ENCODE results near the gene FFAR1. TPM values are rescaled to one million over a fixed set of nuclear protein-coding genes. Genes with fewer than 3 reads are reported as not detected.
"Not testable (repeated sequence)": the region's sequence is repeated elsewhere in the genome, so short reads cannot be mapped to it uniquely, and the experiment has no call there.

Gene FFAR1
- polyA plus RNA-seq, 3 donors from 2014 or later: not detected

- Mint-ChIP-seq H3K36me3 (no peaks in the 10 kb centered on the region), H3K27me3 (ENCODE audit: low read depth in 3 of 3) (peaks cover 0 to 6% (median 5%) of the 10 kb centered on the region in 3 donors), H3K4me1 (no peaks in the 10 kb centered on the region)
Observed at GRCh38 chr19:35365303-35365702, 17.6 kb downstream of the FFAR1 start.

GRCh38 chr19:35368378-35368777 lies 20.7 kb downstream of the FFAR1 start:
- peaks cover 0 to 5% (median 5%) of the 10 kb centered on the region in 3 donors for H3K27me3 Mint-ChIP-seq (ENCODE audit: low read depth in 3 of 3)
- H3K27ac Mint-ChIP-seq: no peak overlapping the region
- no peaks in the 10 kb centered on the region for H3K9me3 Mint-ChIP-seq
- no peaks in the 10 kb centered on the region for H3K4me1 Mint-ChIP-seq
- H3K36me3 Mint-ChIP-seq: no peaks in the 10 kb centered on the region
- H3K4me3 Mint-ChIP-seq: no peak overlapping the region
- DNase-seq: no peak

More at GRCh38 chr19:35365303-35365702, 17.6 kb downstream of the FFAR1 start:
- no peak overlapping the region for H3K27ac Mint-ChIP-seq
- no peak overlapping the region for H3K4me3 Mint-ChIP-seq
- no peaks in the 10 kb centered on the region for H3K9me3 Mint-ChIP-seq
- DNase-seq: no peak

DNA sequence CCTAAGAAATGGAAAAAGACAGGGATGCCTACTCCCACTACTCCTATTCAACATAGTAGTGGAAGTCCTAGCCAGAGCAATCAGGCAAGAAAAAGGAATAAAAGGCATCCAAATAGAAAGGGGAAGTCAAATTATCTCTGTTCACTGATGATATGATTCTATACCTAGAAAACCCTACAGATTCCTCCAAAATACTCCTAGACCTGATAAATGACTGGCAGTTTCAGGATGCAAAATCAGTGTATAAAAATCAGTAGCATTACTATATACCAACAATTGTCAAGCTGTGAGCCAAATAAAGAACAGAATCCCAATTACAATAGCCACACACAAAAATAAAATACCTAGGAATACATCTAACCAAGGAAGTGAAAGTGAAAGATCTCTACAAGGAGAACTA lies 21.8 kb downstream of the FFAR1 start:
- Mint-ChIP-seq H3K4me1 (no peaks in the 10 kb centered on the region), H3K36me3 (no peaks in the 10 kb centered on the region), H3K9me3 (no peaks in the 10 kb centered on the region), H3K4me3 (no peak overlapping the region), H3K27ac (no peak overlapping the region), H3K27me3 (ENCODE audit: low read depth in 3 of 3) (peaks cover 0 to 5% (median 5%) of the 10 kb centered on the region in 3 donors)
- no peak for DNase-seq

- Mint-ChIP-seq H3K4me3 (no peak within 1 kb of the TSS), H3K36me3 (no peaks in the 10 kb centered on the region), H3K9me3 (no peaks in the 10 kb centered on the region), H3K27me3 (ENCODE audit: low read depth in 3 of 3) (peaks cover 0 to 5% (median 4%) of the 10 kb centered on the region in 3 donors), H3K4me1 (no peaks in the 10 kb centered on the region), H3K27ac (no peak within 1 kb of the TSS)
- DNase-seq: no peak
Observed at GRCh38 chr19:35370722-35371121, 23.0 kb downstream of the FFAR1 start, which contains the start of gene GPR42. Gene GPR42 (plus strand): TSS chr19:35371068. CDS start chr19:35371360, 292 bp downstream.

DNA sequence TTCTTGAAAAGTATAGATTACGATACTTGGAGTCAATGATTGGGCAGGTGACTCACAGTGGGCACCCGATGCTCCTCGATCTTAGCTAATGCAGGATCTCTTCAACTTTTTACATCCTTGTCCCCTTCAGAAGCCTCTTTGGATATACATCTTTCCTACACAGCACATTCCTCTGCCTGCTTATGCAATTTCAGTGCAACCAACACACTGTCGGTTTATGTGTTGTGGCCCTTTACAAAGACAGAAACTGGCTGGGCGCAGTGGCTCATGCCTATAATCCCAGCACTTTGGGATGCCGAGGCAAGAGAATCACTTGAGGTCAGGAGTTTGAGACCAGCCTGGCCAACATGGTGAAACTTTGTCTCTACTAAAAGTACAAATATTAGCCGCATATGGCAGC lies 25.8 kb downstream of the FFAR1 start:
- Mint-ChIP-seq H3K27me3 (ENCODE audit: low read depth in 3 of 3) (peaks cover 0 to 3% (median 3%) of the 10 kb centered on the region in 3 donors), H3K36me3 (no peaks in the 10 kb centered on the region), H3K27ac (no peak overlapping the region), H3K9me3 (no peaks in the 10 kb centered on the region), H3K4me1 (no peaks in the 10 kb centered on the region), H3K4me3 (no peak overlapping the region)
- no peak for DNase-seq

- H3K4me3 Mint-ChIP-seq; H3K36me3 Mint-ChIP-seq; DNase-seq; H3K27me3 Mint-ChIP-seq (ENCODE audit: low read depth in 3 of 3); H3K4me1 Mint-ChIP-seq; H3K27ac Mint-ChIP-seq; H3K9me3 Mint-ChIP-seq: not testable (repeated sequence)
Observed at GRCh38 chr19:35374031-35374430, 26.3 kb downstream of the FFAR1 start.

DNA sequence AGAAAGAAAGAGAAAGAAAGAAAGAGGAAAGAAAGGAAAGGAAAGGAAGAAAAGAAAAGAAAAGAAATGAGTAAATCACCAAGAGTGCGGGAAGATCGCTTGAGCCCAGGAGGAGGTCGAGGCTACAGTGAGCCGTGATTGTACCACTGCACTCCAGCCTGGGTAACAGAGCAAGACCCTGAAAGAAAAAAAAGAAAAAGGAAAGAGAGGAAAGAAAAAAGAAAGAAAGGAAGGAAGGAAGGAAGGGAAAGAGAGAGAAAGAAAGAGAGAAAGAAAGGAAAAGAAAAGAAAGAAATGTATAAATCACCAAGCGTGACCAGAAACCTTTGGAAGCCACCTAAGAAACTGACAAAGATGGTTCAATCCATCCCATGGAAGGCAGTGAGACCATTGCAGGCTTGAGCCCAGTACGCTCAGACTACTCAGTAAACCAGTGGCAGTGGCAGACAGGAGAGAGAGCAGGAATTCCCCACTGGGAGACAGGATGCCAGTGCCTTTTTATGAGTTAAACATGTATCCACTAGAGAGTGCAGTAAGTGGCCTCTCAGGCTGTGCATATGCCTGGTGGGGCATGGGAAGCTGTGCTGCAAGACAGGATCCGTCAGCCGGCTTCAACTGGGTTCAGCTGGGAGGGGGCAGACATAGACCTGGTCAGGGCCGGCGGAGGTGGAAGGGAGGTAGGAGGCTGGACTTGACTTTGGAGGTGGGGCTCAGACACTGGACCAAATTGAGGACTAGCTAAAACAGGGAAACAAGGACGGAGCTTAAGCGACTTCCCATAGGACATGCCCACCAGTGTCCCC lies 28.0 kb downstream of the FFAR1 start:
- Mint-ChIP-seq H3K4me1 (no peaks in the 10 kb centered on the region), H3K27ac (no peak overlapping the region), H3K4me3 (no peak overlapping the region), H3K27me3 (ENCODE audit: low read depth in 3 of 3) (peaks cover 0 to 3% (median 0%) of the 10 kb centered on the region in 3 donors), H3K9me3 (no peaks in the 10 kb centered on the region), H3K36me3 (peaks cover 0 to 3% (median 0%) of the 10 kb centered on the region in 3 donors)
- DNase-seq: no peak

- H3K27ac Mint-ChIP-seq: no peak overlapping the region
Observed at GRCh38 chr19:35377656-35378055, 30.0 kb downstream of the FFAR1 start.

GRCh38 chr19:35378356-35378755 lies 30.7 kb downstream of the FFAR1 start:
- H3K36me3 Mint-ChIP-seq: peaks cover 0 to 3% (median 0%) of the 10 kb centered on the region in 3 donors

More at GRCh38 chr19:35377656-35378055, 30.0 kb downstream of the FFAR1 start:
- Mint-ChIP-seq H3K9me3 (no peaks in the 10 kb centered on the region), H3K36me3 (peaks cover 0 to 3% (median 0%) of the 10 kb centered on the region in 3 donors), H3K27me3 (ENCODE audit: low read depth in 3 of 3) (peaks cover 5 to 7% (median 6%) of the 10 kb centered on the region in 3 donors), H3K4me1 (no peaks in the 10 kb centered on the region), H3K4me3 (no peak overlapping the region)
- no peak for DNase-seq

DNA sequence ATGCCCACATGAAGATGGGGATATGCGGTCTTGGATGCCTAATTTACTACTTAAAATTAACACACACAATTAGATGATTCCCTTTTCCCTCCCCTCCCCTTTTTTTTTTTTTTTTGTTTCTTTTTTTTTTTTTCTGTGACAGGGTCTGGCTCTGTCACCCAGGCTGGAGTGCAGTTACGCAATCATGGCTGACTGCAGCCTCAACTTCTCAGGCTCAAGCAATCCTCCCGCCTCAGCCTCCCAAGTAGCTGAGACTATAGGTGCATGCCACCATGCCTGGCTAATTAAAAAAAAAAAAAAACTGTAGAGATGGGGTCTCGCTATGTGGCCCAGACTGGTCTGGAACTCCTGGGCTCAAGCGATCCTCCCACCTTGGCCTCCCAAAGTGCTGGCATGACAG lies 31.8 kb downstream of the FFAR1 start:
- not testable (repeated sequence) for H3K4me1 Mint-ChIP-seq; H3K36me3 Mint-ChIP-seq; H3K27me3 Mint-ChIP-seq (ENCODE audit: low read depth in 3 of 3); H3K9me3 Mint-ChIP-seq; H3K4me3 Mint-ChIP-seq; H3K27ac Mint-ChIP-seq; DNase-seq

More at GRCh38 chr19:35378356-35378755, 30.7 kb downstream of the FFAR1 start:
- Mint-ChIP-seq H3K27me3 (ENCODE audit: low read depth in 3 of 3) (peaks cover 6 to 7% (median 6%) of the 10 kb centered on the region in 3 donors), H3K9me3 (no peaks in the 10 kb centered on the region), H3K4me1 (no peaks in the 10 kb centered on the region), H3K27ac (no peak overlapping the region), H3K4me3 (no peak overlapping the region)
- no peak for DNase-seq

- peaks cover 0 to 3% (median 0%) of the 10 kb centered on the region in 3 donors for H3K36me3 Mint-ChIP-seq
- peaks cover 6 to 7% (median 6%) of the 10 kb centered on the region in 3 donors for H3K27me3 Mint-ChIP-seq (ENCODE audit: low read depth in 3 of 3)
- H3K4me3 Mint-ChIP-seq: no peak overlapping the region
- no peaks in the 10 kb centered on the region for H3K9me3 Mint-ChIP-seq
- no peak overlapping the region for H3K27ac Mint-ChIP-seq
- no peaks in the 10 kb centered on the region for H3K4me1 Mint-ChIP-seq
- DNase-seq: no peak
Observed at GRCh38 chr19:35379992-35380391, 32.3 kb downstream of the FFAR1 start.

GRCh38 chr19:35380450-35381124 lies 32.9 kb downstream of the FFAR1 start:
- H3K27me3 Mint-ChIP-seq (ENCODE audit: low read depth in 3 of 3): peaks cover 6 to 7% (median 6%) of the 10 kb centered on the region in 3 donors

DNA sequence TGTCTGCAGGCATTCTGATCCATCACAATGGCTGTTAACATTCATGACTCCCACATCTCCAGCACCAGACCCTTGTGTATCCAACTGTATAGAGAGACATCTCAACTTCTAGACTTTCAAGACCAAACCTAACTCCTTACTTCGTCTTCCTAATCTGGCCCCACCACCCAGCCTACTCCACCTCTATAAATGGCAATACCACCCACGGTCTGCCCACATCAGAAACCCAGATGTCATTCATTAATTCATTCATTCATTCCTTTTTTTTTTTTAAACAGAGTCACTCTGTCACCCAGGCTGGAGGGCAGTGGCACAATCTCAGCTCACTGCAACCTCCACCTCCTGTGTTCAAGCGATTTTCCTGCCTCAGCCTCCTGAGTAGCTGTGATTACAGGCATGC lies 33.6 kb downstream of the FFAR1 start:
- Mint-ChIP-seq H3K36me3 (peaks cover 0 to 3% (median 0%) of the 10 kb centered on the region in 3 donors), H3K4me1 (no peaks in the 10 kb centered on the region), H3K27me3 (ENCODE audit: low read depth in 3 of 3) (peaks cover 6 to 7% (median 6%) of the 10 kb centered on the region in 3 donors), H3K27ac (peak overlapping the region in 1 of 6 donors; percentile 12), H3K4me3 (no peak overlapping the region), H3K9me3 (peaks cover 0 to 2% (median under 1%) of the 10 kb centered on the region in 6 donors)
- no peak for DNase-seq

More at GRCh38 chr19:35380450-35381124, 32.9 kb downstream of the FFAR1 start:
- Mint-ChIP-seq H3K27ac (no peak overlapping the region), H3K36me3 (peaks cover 0 to 3% (median 0%) of the 10 kb centered on the region in 3 donors), H3K4me1 (no peaks in the 10 kb centered on the region), H3K9me3 (no peaks in the 10 kb centered on the region), H3K4me3 (no peak overlapping the region)
- no peak for DNase-seq

- Mint-ChIP-seq H3K36me3 (peaks cover 0 to 7% (median 0%) of the 10 kb centered on the region in 3 donors), H3K4me3 (no peak overlapping the region), H3K27ac (no peak overlapping the region), H3K9me3 (peaks cover 0 to 5% (median 3%) of the 10 kb centered on the region in 6 donors), H3K4me1 (no peaks in the 10 kb centered on the region), H3K27me3 (ENCODE audit: low read depth in 3 of 3) (peaks cover 6 to 7% (median 6%) of the 10 kb centered on the region in 3 donors)
- no peak for DNase-seq
Observed at GRCh38 chr19:35381926-35382325, 34.2 kb downstream of the FFAR1 start.
